Measurements from ENCODE around the gene PKDCC. TPM values are rescaled to one million over a fixed set of nuclear protein-coding genes. Genes with fewer than 3 reads are reported as not detected.

Gene PKDCC
- total and polyA plus RNA-seq, 10 of the 15 experiments (the other 5 are each of a cell fraction or from before 2014, with no cell fraction given), result 0.13 to 10.2 (median 2.3) TPM

GRCh38 chr2:42105330-42106256 is 57.8 kb downstream of the PKDCC start (continued):
- TF ChIP-seq DPF2 (IDR thresholded peaks at IDR 0.05) (peak; percentile 73), ZNF207 (IDR thresholded peaks at IDR 0.05; ENCODE audit: borderline replicate concordance) (no peak), ZBTB11 (CRISPR knock-in tag; IDR thresholded peaks at IDR 0.05) (no peak), CBFB (IDR thresholded peaks at IDR 0.05; ENCODE audit: low read depth) (peak; percentile 55), RCOR1 (conservative IDR thresholded peaks at IDR 0.05; ENCODE audit: low read depth, low read length) (0 out of 2 replicates have a peak, but pooled peaks have one; percentile 6), ZNF274 (IDR thresholded peaks at IDR 0.05; ENCODE audit: insufficient read depth, insufficient read length) (no peak), BACH1 (IDR thresholded peaks at IDR 0.05; ENCODE audit: borderline replicate concordance) (no peak), SUZ12 (IDR thresholded peaks at IDR 0.05; ENCODE audit: unreplicated experiment) (no peak), TAF1 (IDR thresholded peaks at IDR 0.05; ENCODE audit: borderline replicate concordance, low read depth, low read length) (peak; percentile 33; the same call in 1 of the 2 replicates), MEF2B (IDR thresholded peaks at IDR 0.05; ENCODE audit: partially characterized antibody, poor library complexity, severe bottlenecking) (peak; percentile 19), KAT2A (conservative IDR thresholded peaks at IDR 0.05; ENCODE audit: control insufficient read depth, low read depth, low read length) (no peak), CHD4 (IDR thresholded peaks at IDR 0.05) (no peak), RELB (IDR thresholded peaks at IDR 0.05; ENCODE audit: low read depth) (peak; percentile 27; the same call in 1 of the 2 replicates), SPI1 (IDR thresholded peaks at IDR 0.05; ENCODE audit: borderline replicate concordance, insufficient read depth, low read depth, low read length) (peak; percentile 72), SRF (IDR thresholded peaks at IDR 0.05; ENCODE audit: low read depth in 2 of 2, low read length in 2 of 2) (no peak), ZNF217 (IDR thresholded peaks at IDR 0.05) (no peak), E2F4 (IDR thresholded peaks at IDR 0.05; ENCODE audit: low read depth, low read length) (0 out of 2 replicates have a peak, but pooled peaks have one; percentile 32), MTA2 (IDR thresholded peaks at IDR 0.05; ENCODE audit: low read depth) (peak; percentile 42; the same call in 1 of the 2 replicates), ZBTB40 (IDR thresholded peaks at IDR 0.05; ENCODE audit: borderline replicate concordance) (no peak)
